HG03196 (cell line): Measurements from ENCODE around the gene OVAAL.

Source experiments
- ATAC-seq: cut with Tn5 transposase; IDR thresholded peaks from one replicate; pipeline ENCODE4 v1.9.1; 2021; ENCODE audit not compliant: unreplicated experiment

OVAAL gene

GRCh38 chr1:180603223-180603849, 44.6 kb downstream of the OVAAL start:
- ATAC-seq = no peak

- no peak for ATAC-seq
These were observed 45.1 kb downstream of the OVAAL start for GRCh38 chr1:180603850-180604226.

- ATAC-seq = no peak
These were observed 47.4 kb downstream of the OVAAL start for GRCh38 chr1:180606155-180606554.

- ATAC-seq = no peak
These were observed 51.1 kb downstream of the OVAAL start for GRCh38 chr1:180609643-180610555.

GRCh38 chr1:180610556-180611015, 51.8 kb downstream of the OVAAL start:
- no peak for ATAC-seq

- ATAC-seq = no peak
These were observed 52.5 kb downstream of the OVAAL start for GRCh38 chr1:180611016-180611930.

GRCh38 chr1:180612632-180613031, 53.9 kb downstream of the OVAAL start:
- no peak for ATAC-seq

GRCh38 chr1:180614730-180615129, 56.0 kb downstream of the OVAAL start:
- ATAC-seq = no peak

- no peak for ATAC-seq
These were observed 56.9 kb downstream of the OVAAL start for GRCh38 chr1:180615493-180616290.
